NCI-H748 treated with DMSO at 0.1 percent for 48 hours (cell line): Measurements from ENCODE around the gene FAM229B.
"Not testable (repeated sequence)": the region's sequence is repeated elsewhere in the genome, so short reads cannot be mapped to it uniquely, and the experiment has no call there.

ENCODE experiments used
- DNase-seq: peaks from one replicate; lab custom pipeline; 2025; lab: John Stamatoyannopoulos, UW

FAM229B gene

DNA sequence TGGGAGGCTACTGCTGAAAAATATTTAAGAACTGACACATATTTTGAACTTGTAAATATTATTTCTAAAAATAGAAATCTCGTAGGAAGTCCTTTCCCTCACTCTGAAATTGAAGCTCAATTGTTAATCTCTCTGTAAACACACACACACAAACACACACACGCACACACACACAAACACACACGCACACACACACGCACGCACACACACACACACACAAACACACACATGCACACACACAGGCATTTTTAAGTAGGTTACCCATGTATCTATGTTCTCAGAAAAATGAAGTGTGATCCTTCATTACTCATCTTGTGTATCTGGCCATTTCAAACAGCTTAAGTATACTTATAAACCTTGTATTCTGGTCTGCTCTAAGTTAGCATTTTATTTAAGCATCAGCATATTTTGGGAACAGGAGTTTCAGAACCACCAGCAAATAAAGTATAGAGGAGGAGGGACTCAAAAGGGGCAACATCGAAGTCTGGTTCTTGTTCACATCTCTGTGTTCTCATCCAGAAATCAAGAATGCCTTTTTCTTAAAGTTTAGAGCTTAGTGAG, 21.9 kb upstream of the FAM229B start:
- DNase-seq: no peak

DNA sequence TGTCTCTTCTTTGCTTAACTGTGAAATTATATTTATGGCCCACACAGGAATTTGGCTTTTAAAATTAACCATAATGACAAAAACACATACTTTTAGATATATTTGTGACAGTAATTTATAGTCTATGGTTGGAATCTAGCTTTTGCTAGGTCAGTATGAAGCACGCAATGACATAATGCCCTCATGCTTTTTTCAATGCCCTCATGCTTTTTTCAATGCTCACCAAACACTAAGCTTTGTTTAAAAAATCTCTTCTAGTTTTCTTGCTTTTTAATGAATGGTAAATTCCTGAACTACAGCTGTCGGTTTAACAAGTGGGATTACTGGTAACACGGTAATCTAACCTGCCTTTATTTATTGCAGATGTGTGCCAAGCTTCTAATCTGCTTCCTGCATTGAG, 20.8 kb upstream of the FAM229B start:
- no peak for DNase-seq

DNA sequence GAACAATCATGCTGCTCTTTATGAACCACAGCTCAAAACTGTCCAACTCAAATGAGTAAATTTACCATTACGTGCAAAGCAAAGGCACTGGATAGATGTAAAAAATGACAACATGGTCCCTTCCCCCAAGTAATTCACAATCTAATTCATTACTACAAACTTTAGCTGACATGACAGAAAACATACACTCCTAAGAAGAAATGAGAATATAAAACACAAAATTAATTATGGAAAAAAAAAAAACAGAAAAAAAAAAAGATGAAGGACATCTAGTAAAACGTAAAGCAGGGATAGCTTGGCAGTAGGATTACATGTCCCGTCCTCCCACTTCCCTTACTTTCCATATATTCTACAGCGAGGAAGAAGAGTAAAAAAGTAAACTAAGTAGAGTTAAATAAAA, 5.8 kb upstream of the FAM229B start:
- DNase-seq: no peak

DNA sequence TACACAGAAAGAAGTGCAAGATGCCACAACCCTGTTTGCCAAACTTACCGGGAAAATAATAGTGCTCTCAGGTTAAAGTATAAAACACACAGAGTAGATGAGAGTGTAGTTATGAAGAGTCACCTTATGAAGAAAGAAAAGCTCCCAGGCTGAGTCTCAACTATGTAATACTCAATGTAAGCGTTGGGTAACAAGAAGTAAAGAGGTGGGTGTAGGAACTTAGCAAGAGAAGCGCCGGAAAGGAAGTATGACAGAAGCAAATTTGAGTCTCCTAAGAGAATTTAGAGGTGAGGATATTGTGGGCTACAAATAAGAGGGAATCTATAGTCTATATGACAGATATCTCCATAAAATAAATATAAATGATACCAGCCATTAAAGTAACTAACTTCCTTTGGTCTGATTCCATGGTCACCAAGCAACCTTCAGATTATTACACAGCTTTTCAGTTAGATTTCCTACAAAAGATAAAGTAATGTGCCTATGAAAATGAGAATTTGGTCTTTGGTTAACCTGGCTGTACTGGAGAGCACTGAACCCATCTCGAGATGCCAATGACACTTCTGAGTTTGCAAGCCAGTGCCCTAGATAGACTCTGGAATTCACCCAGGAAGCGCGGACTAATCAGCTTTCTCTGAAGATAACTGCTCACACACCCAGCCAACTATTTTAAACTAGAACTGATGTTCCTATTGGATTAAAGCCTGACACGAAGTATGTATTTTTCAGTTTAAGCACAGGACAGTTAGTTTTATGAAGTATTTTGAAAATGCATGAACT, 1.9 kb upstream of the FAM229B start:
- no peak for DNase-seq

DNA sequence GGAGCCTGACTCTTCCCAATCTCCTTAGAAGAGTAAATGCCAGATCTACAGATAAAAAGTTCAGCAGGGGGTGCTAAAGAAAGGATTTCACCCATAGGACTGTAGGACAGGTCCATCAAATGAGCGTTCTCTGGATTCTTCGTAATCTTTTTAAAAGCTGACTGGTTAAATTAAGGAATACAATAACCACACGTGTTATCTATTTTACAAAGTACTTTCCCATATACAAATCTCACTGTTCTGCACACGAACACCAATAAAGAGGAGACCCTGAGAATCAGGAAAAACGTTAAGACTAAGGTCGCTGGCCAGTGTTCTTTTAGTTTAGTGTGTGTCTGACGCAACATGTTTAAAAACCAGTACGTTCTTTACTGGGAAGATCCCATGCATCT, 651 bp upstream of the FAM229B start:
- peak; percentile 42 for DNase-seq

DNA sequence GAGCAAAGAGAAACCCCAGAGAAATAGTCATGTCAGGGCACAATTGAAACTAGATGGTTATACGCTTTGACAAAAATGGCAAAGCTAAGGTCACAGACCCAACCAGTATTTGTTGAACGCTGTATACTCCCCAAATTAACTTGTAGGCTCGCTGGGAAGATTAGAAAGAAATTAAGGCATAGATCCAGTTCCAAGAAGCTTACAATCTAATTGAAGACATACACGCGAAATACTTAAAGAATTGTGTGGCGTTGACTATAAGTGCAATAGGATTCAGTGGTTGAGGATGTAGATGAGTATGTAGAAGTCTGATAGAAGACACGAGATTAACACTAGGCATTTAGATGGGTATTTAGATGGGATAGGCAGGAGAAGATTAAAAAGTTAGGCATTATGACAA, 525 bp downstream of the FAM229B start:
- no peak for DNase-seq

DNA sequence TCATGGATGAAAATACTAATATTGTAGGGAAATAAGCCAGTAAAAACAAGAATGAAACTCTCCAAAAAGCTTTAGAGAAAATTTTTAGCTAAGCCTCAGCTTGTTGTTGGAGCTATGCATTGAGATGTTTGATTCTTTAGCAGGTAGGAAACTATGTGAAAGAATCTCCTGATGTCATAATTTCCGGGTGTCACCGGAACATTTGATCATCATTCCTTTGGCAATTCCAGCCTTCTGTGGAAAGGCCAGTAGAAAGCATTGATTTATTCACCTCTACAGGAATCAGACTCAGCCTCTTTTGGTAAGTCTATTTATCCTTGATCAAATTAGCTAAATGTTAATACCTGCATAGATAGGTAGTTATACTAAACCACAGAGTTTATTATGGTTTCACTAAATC, 9.5 kb downstream of the FAM229B start:
- no peak for DNase-seq

DNA sequence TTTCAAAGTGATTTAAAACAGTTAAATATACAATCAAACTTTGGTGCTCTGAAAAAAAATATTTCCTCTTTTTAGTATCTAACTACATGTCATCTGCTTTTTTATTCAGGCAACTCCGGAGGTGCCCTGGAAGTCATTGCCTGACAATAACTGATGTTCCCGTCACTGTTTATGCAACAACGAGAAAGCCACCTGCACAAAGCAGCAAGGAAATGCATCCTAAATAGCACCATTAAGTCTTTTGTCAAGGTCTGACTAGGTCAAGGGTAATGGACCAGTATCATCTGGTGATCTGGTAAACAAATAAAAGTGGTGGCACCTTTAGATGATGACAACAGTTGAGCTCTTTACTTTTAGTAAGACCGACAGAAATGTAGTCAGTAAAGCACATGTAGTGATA, 13.2 kb downstream of the FAM229B start:
- peak; percentile 68 for DNase-seq

DNA sequence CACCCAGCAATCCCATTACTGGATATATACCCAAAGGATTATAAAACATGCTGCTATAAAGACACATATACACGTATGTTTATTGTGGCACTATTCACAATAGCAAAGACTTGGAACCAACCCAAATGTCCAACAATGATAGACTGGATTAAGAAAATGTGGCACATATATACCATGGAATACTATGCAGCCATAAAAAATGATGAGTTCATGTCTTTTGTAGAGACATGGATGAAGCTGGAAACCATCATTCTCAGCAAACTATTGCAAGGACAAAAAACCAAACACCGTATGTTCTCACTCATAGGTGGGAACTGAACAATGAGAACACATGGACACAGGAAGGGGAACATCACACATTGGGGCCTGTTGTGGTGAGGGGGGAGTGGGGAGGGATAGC, 18.6 kb downstream of the FAM229B start:
- not testable (repeated sequence) for DNase-seq

DNA sequence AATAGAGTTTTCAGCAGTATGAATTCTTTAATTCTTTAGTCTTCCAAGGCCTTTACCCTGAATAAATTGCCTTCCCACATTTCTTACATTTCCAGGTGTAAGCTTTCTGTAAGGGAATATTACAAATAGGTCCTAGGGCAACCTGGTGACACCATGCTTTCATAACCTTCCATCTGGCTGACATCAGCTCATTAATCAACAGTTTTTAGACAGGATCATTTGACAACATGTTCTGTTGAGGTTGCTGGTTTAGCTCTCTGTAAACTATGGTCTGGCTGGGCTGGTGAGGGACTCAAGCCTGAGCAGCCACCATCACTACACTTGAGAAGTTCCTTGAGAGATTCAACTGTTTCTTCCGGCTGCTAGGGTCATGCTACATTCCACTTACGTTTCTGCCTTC, 19.2 kb downstream of the FAM229B start:
- DNase-seq: no peak

DNA sequence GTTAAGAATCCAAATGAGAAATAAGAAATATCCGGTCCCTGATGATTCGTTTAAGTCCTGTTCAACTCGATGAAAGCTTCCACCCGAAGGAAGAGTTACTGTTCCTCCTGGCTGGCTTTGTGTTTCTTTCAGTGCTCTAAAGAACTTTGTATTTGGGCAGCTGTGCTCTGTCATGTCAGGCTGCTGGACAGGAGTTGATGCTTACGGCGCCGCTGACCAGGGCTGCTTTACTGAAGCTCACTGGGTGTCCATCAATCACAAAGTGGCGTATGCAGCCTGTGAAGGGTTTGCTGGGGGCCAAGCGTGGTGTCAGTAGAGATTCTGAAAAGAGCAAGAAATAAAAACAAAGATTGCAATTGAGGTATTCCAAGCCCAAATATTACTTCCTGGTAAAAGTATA, 21.9 kb downstream of the FAM229B start:
- DNase-seq: no peak

DNA sequence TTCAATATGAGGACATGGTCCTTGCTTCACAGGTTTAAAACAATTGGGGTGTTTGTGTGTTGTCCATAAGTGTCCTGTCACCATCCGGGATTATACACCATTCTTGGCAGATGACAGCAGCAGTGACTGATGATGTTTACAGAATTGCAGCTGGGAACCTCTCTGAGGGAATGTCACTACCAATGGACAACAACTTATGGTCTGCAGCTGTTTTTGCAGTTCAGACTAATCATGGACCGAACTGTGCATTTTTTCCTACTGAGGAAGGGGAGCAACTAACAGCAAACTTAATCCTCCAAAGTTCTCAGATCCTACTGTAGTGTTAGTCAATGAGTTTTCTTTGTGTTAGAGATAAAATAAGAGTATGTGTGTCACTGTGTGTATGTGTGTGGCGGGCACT, 26.0 kb downstream of the FAM229B start:
- DNase-seq: no peak

DNA sequence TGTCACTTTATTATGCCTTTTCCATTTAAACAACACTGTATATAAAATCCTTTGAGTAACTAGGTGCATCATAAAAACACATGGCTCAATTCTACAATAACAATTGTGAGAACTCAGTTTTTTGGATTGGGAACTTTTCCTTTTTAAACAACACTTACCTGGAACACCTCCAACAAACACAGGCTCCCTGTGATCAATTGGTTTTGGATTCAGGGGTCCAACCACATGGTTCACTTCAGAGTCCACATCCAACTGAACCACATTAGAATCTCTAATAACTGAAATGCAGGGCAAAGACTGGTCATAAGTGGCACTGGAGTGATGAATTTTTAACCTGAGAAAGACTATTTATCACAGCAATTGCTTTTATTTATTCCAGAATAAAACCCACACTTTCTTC, 26.5 kb downstream of the FAM229B start:
- DNase-seq: no peak

DNA sequence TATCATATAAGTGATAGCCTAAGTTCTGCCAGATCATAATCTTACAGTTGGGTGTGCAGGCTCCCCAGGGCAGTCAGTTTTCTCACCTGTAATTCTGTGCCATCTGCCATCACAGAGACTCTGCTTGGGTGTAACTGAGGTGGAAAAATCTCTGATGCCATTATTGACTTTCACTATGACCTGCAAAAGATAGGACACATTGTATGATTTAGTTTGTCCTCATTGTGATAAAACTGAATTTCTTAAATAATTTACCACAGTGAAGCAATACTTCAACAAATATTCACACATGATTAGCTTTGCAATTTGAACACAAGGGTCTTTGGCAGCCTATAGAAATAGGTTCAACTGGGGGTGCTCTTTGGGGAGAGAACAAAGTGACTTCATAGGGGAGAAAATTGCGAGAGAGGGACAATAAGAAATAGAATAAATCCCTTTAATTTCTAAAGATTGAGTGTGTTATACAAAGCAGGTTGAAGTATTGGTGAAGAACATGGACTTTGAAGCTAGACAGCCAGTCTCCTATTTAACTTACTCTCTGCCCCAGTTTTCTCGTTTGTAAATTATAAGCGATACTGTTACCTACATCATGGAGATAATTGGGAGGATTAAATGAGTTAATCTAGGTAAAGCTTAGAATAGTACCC, 27.3 kb downstream of the FAM229B start:
- no peak for DNase-seq

DNA sequence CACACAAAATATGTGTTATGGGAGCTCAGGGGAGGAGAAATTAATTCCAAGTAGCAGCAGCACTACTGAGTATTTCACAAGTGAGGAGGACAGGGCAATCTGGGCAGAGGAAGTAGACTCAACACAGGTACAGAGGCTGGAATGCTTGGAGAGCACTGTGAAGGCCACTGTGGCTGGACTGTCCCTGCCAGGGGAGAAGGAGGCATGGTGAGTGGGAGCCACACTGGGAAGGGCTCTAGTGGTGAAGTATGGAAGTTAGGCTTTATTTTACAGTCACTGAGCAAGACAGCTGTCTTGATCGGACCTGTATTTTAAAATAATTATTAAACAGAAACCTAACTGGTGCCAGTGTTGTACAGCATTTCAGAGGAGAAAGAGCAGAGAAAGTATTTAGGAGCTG, 28.8 kb downstream of the FAM229B start:
- no peak for DNase-seq

DNA sequence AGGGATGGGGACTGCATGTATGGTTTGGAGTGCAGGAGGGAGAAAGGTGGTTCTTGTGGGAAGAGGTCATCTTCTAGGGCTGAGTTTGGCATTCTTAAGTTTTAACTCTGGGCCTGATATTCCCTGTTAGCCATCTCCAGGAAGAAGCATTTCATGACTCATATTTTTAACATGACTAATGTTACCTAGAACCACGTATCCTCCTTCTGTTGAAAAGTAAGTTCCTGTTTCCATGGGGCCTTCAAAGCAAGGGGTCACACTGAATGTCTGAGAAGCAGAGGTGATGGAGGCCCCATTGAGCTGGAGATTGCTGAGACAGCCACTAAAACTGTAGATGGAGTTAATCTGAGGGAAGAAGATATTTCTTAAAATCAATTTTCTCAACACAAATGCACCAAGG, 30.2 kb downstream of the FAM229B start:
- DNase-seq: no peak

DNA sequence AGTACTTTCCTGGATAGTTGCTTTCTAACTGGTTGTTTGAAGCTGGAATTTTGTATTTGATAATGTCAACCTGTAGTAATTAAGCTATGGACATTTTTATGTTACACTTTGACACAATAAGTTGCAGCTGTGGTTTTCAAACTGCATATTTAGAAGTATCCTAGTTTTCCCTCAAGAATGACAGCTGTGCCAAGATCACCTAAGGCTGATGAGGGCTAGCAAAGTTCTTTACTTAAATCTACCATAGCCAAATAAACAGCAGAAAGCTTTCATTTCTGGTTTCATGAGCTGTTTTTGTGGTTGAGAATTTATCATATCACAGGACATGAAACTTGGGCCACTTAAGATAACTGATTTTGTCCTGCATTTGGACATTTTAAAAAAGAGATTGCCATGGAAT, 30.6 kb downstream of the FAM229B start:
- no peak for DNase-seq

DNA sequence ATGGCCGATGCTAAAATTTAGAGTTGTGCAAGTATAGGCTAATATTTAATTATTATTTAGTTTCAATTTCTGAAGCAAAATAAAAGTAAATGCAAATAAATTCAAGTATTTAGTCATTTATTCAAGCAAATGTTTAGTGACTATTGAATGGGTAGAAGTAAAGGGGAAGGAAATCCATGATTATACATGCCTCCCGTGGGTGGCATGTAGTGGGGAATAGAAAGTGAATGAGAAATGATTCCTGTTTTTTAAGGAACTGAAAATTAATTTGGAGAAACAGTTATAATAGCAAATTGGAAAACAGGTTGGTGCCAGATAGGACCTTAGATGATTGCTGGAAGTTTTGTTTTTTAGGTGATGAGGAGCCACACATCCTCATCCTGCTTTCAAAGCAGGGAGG, 35.4 kb downstream of the FAM229B start:
- DNase-seq: no peak

DNA sequence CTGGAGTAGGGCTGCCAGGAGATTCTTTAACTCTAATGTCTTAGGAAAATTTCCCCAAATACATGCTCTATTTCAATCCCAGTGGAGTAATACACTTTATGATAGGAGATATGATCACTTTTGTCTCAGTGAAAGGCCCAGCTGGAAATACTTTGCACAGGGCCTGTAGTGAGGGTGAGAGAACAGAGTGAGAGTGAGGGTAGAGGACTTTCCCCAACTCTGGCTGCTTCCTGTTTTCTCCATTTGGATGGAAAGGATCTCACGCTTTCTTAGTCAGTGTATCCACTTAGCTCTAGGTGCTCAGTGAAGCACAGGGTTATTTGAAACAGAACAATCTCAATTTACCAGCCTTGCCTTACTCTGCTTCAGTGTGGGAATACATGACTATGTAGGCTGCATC, 36.6 kb downstream of the FAM229B start:
- DNase-seq: no peak

DNA sequence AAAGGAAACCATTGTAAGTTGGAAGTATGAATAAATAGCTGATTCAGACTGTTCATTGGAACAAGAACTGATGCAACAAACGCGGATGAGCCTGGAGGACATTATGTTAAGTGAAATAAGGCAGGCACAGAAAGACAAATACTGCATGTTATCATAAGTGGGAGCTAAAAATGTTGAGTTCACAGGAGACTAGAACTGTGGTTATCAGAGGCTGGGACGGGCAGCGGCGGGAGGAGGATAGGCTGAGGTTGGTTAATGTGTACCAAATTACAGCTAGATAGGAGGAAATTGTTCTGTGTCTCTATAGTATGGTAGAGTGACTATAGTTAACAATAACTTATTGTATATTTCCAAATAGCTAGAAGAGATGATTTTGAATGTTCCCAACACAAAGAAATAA, 40.8 kb downstream of the FAM229B start:
- no peak for DNase-seq

DNA sequence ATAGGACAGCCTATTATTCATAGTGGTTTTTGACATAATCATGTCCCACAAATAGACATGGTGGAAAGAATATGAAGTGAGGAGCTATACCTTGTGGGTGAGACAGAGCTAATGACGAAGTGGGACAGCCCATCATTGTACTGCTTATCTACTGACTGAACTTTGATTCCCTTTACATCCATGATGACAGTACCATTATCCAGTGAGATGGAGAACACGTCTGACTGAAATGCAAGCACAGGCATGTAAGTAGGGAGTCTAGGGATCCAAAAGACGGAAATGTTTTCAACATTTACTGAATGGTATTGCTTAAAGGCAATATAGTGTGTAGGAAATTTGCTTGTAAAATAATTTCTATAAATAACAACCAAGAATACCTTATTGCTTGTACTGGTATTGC, 43.5 kb downstream of the FAM229B start:
- no peak for DNase-seq

DNA sequence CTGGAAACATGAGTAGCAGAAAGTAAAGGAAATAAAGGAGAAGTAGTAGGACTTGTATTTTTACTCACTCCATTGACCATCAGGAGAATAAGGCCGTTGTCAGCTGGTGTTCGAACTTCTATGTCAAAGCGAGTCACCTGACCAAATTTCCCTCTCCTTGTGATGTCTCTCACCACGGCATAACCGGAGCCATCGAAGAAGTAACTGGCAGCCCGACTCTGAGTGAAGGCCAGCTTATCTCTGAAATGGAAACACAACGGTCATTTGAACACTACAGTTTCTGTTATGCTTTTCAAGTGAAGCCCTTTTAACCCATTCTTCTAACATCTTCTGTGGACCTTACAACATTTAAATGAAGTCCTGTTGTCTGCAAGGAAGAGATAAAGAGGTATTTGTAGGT, 51.7 kb downstream of the FAM229B start:
- DNase-seq: no peak

DNA sequence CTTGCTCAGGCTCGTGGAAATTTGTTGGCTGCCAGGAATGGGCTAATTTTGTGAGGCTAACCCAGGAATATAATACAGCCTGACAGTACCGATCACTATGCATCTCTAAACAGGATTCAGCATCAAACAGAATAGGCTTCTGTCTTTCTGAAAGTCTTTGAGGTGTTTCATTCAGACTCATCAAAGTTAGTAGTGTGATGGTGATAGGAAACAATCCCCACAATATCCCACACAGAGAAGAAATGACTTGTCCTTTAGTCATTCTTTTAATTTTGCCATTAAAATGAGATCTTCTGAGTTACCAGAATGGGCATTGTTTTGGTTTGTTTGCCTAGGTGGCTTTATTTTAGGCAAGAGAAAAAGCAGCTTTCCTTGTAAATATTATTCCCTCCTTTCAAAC, 54.3 kb downstream of the FAM229B start:
- no peak for DNase-seq
